GM21737 (cell line): ENCODE measurements around the gene HAX1.
"Not testable (repeated sequence)": the region's sequence is repeated elsewhere in the genome, so short reads cannot be mapped to it uniquely, and the experiment has no call there.

Experiments
- ATAC-seq: cut with Tn5 transposase; IDR thresholded peaks from one replicate; pipeline ENCODE4 v1.9.1; 2021; ENCODE audit warnings: mild to moderate bottlenecking, moderate library complexity; ENCODE audit not compliant: unreplicated experiment

The HAX1 gene

DNA sequence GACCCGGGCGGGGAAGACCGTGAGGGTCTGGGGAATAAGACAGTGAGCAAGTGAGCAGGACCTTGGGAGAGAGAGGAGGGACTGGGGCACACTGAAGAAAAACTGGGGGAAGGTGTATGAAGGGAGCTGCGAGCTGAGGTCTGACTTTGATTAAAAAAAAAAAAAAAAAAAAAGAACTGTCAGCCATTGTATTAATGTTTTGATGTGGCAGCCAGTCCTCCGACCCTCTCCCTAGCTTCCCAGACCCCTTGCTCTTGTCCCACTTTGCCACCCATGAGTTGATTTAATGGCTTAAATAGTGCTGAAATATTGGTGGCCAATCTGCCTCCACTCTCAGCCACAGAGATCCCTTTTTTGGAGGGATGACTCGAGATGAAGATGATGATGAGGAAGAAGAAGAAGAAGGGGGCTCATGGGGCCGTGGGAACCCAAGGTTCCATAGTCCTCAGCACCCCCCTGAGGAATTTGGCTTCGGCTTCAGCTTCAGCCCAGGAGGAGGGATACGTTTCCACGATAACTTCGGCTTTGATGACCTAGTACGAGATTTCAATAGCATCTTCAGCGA is 652 bp downstream of the HAX1 start:
- no peak for ATAC-seq

DNA sequence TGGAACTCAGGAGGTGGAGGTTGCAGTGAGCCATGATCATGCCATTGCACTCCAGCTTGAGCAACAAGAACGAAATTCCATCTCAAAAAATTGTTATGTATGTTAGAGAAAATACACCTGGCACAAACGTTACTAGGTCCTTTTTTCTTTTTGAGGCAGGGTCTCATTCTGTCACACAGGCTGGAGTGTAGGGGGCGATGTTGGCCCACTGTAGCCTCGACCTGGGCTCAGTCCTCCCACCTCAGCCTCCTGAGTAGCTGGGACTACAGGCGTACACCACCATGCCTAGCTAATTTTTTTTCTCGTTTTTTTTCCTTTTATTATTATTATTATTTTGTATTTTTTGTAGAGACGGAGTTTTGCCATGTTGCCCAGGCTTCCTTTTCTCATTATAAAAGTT is 4.4 kb downstream of the HAX1 start:
- ATAC-seq = no peak

DNA sequence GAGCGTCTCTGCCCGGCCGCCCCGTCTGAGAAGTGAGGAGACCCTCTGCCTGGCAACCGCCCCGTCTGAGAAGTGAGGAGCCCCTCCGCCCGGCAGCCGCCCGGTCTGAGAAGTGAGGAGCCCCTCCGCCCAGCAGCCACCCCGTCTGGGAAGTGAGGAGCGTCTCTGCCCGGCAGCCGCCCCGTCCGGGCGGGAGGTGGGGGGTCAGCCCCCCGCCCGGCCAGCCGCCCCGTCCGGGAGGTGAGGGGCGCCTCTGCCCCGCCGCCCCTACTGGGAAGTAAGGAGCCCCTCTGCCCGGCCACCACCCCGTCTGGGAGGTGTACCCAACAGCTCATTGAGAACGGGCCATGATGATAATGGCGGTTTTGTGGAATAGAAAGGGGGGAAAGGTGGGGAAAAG is 15.2 kb downstream of the HAX1 start:
- ATAC-seq = not testable (repeated sequence)

DNA sequence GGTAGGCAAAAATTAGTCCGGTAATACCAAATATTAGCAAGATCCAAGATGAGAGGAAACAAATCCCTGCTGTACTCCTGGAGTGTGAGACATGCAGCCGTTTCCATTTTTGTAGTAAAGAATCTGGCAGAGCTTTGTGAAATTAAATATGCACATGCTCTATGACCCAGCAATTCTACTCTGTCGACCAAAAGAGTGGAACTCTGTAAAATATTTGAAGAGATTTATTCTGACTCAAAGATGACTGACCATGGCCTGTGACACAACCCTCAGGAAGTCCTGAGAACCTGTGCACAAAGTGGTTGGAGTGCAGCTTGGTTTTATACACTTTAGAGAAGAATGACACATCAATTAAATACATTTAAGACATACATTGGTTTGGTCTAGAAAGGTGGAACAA is 16.2 kb downstream of the HAX1 start:
- no peak for ATAC-seq

DNA sequence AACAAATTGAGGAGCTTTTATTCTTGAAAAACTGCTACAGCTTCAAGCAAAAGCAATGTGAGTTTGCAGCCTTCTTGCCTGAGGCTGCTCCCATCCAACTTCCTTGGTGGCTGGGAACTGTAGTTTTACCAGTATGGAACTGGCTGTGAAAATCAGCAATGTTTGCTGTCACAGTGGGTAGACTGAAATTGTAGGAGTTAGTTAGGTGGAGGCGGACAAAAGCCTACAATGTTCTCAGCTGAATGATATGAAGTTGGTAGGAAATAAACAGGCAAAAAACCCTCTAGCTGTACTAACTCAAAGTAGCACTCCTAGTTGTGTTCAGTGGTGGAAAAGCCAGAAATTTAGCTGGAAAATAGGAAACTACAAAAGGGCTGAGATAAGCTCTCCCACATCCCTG is 18.5 kb downstream of the HAX1 start:
- no peak for ATAC-seq

DNA sequence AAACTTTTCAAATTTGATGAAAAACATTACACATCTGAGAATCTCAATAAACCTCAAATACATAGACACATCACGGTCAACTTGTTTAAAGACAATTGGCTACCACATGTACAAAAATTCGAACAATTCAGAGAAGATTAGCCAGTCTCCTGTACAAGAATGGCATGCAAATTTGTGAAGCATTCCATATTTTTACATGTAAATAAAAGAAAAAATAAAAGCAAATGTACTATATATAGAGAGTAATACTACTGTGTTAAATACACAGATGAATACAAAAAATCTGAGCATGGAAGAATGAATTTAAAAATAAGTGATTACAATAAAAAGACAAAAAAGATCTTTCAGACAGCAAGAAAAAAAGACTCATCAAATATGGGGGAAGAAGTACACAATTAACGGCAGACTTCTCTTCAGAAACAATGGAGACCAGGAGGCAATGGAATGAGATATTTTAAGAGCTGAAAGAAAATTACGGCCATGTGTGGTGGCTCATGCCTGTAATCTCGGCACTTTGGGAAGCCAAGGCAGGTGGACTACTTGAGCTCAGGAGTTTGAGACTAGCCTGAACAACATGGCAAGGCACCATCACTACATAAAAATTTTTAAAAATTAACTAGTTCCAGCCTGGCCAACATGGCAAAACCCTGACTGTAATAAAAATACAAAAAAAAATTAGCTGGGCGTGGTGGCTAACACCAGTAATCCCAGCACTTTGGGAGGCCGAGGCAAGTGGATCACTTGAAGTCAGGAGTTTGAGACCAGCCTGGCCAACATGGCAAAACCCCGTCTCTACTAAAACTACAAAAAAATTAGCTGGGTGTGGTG is 23.2 kb downstream of the HAX1 start:
- ATAC-seq = no peak

DNA sequence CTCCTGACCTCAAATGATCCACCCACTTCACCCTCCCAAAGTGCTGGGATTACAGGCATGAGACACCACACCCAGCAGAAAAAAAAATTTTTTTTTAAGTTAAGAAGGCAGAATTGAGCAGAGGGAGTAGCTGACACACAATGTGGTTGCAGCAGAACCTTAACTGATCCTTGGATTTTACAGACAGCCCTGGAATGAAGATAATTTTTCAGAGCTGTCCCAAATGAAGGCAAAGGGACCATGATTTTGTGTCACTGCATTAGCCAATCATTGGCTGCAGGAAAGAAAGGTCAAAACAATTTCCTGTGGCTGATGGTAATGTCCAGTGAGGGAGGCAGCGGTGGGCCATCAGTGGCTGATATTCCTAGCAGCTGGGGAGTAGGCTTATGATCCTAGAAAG is 29.2 kb downstream of the HAX1 start:
- no peak for ATAC-seq

DNA sequence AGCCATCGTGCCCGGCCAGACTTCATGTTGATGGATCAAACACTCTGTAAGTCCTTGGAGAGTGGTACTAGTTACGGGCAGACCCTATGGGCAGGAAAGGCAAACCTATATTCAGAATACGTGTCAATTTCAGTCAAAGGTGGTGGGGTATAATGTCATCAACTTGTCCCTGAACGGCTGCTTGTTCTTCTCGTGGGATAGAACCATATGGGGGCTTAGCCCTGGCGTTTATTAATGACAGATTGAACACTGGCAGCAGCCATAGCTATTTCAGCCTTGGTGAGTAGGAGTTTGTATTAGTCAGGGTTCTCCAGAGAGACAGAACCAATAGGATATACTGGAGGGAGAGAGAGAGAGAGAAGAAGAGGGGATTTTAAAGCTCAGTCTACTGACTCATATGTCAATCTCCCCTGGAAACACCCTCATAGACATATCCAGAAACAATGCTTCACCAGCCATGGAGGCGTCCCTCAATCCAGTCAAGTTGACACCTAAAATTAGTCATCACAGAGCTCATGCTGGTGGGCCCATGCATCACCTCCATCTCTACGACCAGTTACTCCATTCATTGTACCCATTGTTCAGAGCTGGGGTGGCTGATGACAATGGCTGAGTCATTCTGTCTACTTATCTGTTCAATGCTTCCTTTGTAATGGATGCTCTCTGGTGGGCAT is 32.4 kb downstream of the HAX1 start:
- ATAC-seq = no peak

DNA sequence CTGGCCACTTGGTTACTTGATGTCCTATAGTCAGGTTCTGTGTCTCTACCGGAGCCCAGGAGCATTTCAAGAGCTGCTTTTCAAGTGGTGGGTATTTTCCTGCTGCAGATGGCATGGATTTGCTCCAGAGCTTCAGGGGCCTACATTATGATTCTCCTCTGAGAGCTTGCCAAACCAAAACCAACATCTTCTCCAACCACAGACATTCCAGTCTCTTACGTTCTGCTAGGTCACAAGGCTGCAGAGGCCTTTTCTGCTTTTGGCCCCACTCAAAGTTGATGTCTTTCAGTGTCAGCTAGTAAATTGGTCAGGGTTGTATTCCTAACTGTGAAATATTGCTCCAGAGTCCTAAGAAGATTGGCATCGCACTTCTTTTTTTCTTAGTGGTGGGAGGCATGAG is 33.7 kb downstream of the HAX1 start:
- no peak for ATAC-seq

DNA sequence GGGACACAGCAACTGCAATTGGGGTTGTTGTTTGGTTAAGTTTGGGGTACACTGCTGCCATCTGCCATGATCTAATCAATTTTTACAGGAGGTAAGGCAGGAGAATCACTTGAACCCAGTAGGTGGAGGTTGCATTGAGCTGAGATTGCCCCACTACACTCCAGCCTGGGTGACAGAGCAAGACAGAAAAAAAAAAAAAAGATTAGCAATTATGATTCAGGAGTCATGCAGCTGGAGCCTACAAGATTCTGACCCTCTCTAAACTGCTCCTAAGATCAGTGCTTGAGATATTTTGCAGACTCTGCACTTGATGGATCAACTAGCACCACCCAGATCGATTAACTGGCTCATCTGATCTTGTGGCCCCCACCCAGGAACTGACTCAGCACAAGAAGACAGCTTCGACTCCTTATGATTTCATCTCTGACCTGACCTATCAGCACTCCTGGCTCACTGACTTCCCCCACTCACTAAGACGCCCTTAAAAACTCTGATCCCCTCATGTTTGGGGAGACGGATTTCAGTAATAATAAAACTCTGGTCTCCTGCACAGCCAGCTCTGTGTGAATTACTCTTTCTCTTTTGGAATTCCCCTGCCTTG is 35.3 kb downstream of the HAX1 start:
- ATAC-seq = not testable (repeated sequence)

DNA sequence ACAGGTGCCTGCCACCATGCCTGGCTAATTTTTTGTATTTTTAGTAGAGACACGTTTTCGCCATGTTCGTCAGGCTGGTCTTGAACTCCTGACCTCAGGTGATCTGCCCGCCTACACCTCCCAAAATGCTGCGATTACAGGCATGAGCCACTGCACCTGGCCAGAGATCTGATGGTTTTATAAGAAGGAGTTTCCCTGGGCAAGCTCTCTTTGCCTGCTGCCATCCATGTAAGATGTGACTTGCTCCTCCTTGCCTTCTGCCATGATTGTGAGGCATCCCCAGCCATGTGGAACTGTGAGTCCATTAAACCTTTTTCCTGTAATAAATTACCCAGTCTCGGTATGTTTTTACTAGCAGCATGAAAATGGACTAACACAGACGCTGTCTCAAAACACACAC is 36.7 kb downstream of the HAX1 start:
- not testable (repeated sequence) for ATAC-seq

DNA sequence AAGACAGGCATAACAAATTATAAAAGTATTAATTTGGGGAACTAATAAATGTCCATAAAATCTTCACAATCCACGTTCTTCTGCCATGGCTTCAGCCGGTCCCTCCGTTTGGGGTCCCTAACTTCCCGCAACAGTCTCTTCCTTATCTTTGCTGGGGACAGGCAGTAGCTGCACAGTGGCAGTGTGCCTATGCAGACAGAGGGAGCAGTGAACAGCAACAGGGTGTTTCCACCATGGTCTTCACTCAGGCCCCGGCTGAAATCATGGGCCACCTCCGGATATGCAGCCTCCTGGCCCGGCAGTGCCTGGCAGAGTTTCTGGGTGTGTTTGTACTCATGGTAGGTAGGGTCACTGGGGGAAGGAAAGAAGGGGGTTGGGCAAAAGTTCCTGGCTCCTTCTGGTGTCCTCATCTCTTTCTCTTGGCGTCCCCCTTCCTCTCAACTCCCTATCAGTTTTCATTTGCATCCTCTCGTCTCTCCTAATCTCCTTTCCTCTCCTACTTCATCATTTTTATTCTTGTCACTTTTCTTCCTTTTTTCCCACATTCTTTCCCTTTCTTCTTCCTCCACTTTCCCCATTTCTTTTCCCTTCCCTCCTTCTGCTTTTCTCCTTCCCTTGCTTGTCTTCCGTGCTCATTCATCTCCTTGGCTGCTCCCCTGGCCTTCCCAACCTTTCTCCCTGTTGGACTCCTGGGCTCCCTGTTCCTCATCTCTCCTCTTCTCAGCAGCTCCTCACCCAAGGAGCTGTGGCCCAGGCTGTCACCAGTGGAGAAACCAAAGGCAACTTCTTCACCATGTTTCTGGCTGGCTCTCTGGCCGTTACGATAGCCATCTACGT is 40.0 kb downstream of the HAX1 start:
- ATAC-seq = not testable (repeated sequence)

DNA sequence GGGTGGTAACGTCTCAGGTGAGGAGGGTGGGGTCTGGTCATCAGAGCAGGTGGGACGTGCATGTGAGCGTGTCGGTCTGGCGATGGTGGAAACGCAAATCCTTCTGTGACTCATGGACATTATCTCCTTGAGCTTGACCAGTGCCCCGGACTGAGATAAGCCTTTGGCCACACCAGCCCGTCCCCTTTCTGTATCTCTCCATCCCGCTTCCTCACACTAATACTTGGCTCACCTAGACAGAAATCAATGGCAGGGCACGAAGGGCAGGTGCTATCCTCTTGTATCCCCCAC is 40.6 kb downstream of the HAX1 start:
- ATAC-seq = no peak

DNA sequence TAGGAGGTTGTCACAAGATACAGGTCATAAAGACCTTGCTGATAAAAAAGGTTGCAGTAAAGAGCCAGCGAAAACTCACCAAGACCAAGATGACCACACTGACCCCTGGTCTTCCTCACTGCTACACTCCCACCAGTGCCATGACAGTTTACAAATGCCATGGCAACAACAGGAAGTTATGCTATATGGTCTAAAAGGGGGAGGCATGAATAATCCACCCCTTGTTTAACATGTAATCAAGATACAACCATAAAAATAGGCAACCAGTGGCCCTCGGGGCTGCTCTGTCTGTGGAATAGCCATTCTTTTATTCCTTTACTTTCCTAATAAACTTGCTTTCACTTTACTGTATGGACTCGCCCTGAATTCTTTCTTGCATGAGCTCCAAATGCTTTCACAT is 41.8 kb downstream of the HAX1 start:
- ATAC-seq = not testable (repeated sequence)

DNA sequence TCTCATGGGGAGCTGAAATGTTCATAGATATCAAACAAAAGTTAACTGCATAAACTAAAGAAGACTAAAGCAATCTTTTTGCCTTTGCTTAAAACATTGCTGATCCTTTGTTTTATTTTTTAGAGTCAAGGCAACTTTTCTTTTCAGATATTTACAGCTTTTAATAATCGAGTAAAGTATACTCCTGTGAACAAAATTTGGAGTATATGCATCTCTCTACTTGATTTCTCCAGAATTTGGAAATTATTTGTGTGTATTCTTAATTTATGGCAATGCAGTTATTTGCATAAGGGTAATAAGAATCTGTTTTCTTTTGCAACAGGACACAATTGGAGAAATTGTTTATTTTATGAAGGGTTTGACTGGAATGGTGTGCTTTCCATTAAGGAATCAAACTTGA is 44.3 kb downstream of the HAX1 start:
- no peak for ATAC-seq

DNA sequence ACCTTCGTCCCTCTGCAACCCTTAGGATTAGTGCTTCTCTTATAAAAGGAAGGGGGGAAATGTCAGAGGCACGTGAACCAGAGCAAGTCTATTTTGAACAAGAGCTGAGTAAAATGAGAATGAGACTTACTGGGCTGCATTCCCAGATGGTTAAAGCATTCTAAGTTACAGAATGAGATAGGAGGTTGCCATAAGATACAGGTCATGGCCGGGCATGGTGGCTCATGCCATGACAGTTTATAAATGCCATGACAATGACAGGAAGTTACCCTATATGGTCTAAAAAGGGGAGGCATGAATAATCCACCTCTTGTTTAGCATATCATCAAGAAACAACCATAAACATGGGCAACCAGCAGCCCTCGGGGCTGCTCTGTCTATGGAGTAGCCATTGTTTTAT is 46.0 kb downstream of the HAX1 start:
- no peak for ATAC-seq

DNA sequence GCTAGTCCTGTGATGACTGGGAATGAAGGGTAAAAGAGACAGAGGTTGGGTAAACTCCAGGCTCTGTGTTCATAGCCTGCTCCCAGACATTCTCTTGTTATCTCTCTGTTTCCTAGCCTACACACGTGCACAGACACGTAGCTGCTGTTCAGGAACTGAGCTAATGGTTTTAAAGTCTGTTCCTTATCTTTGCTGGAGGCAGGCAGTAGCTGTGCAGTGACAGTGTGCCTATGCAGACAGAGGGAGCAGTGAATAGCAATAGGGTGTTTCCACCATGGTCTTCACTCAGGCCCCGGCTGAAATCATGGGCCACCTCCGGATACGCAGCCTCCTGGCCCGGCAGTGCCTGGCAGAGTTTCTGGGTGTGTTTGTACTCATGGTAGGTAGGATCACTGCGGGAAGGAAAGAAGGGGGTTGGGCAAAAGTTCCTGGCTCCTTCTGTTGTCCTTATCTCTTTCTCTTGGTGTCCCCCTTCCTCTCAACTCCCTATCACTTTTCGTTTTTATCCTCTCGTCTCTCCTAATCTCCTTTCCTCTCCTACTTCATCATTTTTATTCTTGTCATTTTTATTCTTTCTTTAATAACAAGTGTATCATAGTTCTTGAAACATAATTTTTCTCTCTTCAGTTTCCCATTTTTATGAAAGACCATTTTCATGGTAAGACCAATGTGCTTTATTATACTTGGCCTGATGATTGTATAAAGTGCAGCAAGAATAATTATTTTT is 48.6 kb downstream of the HAX1 start, which contains the start of gene AQP10:
AQP10 (plus strand) TSS at position 212 of the 727 bp plus-strand sequence; CDS start at position 275, 63 bp downstream.
- no peak for ATAC-seq

DNA sequence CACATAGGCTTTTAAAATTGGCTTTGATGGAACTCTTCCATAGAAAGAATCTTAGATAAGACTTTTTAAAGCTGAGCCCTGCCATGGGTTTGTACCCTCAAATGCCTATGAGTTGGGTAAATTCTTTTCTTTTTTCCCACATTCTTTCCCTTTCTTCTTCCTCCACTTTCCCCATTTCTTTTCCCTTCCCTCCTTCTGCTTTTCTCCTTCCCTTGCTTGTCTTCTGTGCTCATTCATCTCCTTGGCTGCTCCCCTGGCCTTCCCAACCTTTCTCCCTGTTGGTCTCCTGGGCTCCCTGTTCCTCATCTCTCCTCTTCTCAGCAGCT is 49.1 kb downstream of the HAX1 start:
- not testable (repeated sequence) for ATAC-seq

DNA sequence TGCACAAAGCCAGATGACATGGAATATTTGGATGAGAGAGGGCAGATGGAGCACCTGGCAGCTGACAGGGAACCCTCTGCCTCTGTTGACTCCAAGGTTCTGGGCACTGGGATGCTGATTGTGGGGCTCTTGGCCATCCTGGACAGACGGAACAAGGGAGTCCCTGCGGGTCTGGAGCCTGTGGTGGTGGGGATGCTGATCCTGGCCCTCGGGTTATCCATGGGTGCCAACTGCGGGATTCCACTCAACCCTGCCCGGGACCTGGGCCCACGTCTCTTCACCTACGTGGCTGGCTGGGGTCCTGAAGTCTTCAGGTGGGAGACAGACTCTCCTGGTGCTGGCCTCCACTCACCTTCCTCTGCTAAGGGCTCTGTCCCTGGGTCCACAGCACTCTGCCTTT is 51.1 kb downstream of the HAX1 start:
- ATAC-seq = no peak

DNA sequence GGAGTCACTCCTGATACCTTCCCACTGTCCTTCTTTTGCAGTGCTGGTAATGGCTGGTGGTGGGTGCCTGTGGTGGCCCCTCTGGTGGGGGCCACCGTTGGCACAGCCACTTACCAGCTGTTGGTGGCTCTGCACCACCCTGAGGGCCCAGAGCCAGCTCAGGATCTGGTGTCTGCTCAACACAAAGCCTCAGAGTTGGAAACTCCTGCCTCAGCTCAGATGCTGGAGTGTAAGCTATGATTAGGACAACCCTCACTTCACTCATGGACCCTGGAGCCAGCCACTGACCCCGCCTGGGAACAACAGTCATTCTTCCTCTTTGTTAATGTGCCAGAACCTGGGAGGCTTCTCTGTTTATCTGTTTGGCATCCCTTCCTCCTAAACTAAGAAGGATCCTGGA is 51.8 kb downstream of the HAX1 start:
- ATAC-seq = no peak
